GM18951 (cell line): ENCODE measurements around the gene TNFRSF8.

Source experiments
- POLR2A ChIP-seq: IDR thresholded peaks from 4 replicates; pipeline ENCODE4 v1.6.1; 2011; ENCODE audit warnings: mild to moderate bottlenecking; ENCODE audit not compliant: insufficient read length, insufficient read depth; ENCODE audit errors: extremely low read depth
- in situ Hi-C: fragments of 300-500 bp; cut with MboI; formaldehyde crosslinking; loops from one replicate; pipeline ENCODE4 v1.12.0; 2022; ENCODE audit warnings: low sequenced_read_pairs, mixed read lengths, inconsistent platforms; ENCODE audit not compliant: unreplicated experiment

Gene TNFRSF8

DNA sequence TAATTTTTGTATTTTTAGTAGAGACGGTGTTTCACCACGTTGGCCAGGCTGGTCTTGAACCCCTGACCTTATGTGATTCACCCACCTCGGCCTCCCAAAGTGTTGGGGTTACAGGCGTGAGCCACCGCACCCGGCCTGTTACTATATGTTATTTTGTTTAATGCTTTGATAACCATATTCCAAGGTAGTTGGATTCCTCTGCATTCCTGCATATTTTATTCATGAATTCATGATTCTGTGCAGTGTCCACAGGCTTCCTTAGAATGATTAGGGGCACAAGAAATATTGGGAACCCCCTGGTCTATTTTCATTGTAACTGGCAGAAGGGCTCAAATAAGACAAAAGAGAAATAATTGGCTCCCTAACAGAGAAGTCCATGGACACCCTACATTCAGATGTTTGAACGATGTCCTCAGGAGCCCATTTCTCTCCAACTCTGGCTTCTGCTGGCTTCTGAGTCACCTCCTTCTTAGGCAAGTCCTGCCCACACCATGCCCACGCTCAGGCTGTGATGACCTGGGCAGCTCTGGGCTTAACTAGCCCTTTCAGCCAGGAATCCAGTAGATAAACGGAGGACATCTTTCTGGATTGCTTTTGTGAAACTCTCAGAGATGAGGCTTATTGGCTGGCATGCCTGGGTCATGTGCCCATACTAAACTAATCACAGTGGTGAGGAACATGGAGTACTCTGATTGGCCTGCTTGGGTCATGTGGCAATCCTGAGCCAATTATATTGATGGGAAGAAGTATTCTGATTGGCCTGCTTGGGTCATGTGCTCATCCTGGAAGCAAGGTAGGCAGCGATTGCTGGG, 32.6 kb downstream of the TNFRSF8 start:
- TF ChIP-seq POLR2A: no peak
- in situ Hi-C loops: no loop called here

DNA sequence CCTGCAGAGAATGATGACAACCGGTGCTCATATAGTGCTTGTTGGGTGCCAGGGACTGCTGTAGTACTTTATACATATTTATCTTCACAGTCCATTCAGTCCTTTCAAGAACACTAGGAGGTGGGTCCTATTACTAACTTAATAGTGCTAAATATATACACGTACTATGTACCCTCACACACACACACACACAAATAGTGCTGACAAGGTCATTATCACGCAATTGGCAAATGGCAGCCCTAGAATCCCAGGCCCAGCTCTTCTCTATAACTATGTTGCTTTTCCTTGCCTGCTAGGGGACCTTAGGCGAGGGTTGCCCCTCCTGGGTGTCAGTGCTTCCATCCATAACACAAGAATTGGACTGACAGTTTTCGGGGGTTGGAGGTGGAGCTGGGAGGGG, 33.5 kb downstream of the TNFRSF8 start:
- in situ Hi-C loops: no loop called here
- TF ChIP-seq POLR2A: no peak

DNA sequence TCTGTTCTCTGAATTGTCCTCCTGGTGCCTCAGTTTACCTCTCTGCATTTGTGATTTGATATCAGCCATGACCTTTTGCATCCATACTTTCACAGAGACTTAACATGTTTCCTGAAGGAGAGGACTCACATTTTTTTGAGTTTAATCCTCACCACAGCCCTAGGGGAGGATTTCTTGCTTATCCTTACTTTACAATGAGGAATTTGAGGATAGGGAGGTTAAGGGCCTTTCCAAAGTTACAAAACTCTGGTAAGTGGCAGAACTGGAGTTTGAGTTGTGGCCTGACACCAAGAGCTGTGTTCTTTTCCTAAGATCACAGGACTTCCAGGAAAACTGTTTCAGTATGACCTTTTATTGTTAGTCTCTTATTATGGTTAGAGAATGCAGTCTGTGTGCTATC, 34.2 kb downstream of the TNFRSF8 start:
- in situ Hi-C loops: no loop called here
- TF ChIP-seq POLR2A: no peak

DNA sequence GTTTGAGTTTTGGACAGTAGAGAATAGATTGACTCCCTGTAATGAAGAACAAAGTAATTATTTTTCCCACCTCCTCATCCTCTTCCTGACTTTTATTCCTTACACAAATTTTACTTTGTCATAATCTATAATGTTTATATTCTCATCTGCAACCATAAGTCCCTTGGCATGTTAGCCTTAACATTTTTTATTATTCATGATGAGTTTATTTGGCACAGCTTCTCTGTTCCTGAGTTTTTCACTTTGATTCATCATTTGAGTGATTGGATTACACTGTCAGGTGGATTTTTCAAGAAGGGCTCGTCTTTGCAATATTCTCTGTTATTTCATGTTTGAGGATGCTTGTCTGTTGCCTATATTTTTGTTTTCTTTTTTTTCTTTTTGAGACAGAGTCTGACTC, 35.7 kb downstream of the TNFRSF8 start:
- TF ChIP-seq POLR2A: no peak
- in situ Hi-C loops: no loop called here

DNA sequence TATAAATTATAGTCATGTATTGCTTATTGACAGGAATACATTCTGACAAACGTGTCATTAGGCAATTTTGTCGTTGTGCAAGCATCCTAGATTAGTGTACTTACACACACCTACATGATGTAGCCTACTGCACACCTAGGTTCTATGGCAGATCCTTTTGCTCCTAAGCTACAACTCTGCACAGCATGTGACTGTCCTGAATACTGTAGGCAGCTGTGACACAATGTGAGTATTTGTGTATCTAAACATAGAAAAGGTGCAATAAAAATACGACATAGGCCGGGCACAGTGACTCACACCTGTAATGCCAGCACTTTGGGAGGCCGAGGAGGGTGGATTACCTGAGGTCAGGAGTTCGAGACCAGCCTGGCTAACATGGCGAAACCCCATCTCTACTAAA, 36.5 kb downstream of the TNFRSF8 start:
- in situ Hi-C loops: loop anchor here (25.0 kb wide), 1 partner anchor 538 kb away; the partner anchor contains the start of gene AADACL4
- TF ChIP-seq POLR2A: no peak

DNA sequence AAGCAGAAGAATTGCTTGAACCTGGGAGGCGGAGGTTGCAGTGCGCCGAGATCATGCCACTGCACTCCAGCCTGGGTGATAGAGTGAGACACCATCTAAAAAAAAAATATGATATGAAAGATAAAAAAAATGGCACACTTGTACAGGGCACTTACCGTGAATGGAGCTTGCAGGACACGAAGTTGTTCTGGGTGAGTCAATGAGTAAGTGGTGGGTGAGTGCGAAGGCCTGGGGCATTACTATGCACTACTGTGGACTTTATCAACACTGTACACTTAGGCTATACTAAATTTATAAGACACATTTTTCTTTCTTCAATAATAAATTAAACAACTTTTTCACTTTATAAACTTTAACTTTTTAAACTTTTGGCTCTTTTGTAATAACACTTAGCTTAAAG, 37.0 kb downstream of the TNFRSF8 start:
- in situ Hi-C loops: loop anchor here (25.0 kb wide), 1 partner anchor 537 kb away; the partner anchor contains the start of gene AADACL4
- no peak for TF ChIP-seq POLR2A

DNA sequence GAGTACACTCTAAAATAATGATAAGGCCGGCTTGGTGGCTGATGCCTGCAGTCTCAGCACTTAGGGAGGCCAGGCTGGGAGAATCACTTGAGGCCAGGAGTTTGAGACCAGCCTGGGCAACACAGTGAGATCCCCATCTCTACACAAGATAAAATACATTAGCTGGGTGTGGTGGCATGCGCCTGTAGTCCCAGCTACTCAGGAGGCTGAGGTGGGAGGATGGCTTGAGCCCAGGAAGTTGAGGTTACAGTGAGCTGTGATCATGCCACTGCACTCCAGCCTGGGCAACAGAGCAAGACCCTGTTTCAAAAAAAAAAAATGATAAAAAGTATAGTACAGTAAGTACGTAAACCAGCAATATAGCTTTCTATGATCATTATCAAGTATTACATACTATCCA, 38.0 kb downstream of the TNFRSF8 start:
- in situ Hi-C loops: loop anchor here (25.0 kb wide), 1 partner anchor 536 kb away; the partner anchor contains the start of gene AADACL4

DNA sequence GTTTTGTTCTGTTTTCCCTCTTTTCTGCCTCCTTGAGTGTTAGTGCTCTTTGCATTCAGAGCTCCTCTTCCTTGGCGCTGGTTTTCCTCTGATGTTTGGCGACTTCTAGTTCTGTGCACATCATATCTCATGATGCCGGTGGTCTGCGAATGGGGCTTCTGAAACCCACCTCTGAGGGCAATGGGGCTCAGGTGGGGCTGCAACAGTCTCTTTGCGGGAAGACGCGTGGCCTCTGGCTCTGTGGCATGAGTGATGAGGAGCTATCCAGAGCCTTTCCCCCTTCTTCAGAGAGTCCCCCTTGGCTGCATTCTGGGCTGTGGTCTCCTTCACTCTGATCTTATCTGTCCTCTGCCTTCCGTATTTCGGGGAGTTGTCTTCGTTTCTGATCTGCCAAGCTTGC, 39.0 kb downstream of the TNFRSF8 start:
- in situ Hi-C loops: loop anchor here (25.0 kb wide), 1 partner anchor 535 kb away; the partner anchor contains the start of gene AADACL4
- TF ChIP-seq POLR2A: no peak

DNA sequence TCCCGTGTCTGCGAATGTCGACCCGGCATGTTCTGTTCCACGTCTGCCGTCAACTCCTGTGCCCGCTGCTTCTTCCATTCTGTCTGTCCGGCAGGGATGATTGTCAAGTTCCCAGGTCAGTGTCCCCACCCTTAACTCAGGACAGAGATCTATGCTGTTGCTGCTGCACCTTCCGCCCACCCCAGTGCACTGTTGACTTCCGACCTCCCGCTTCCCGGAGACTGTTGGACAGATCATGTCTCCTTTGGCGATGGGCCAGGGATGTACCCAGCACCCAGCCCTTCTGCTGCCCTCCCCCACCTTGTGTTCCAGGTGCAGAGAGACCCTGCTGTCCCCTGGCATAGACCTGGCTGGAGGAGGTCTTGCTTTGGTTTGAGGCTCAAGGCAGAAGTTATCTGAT, 41.3 kb downstream of the TNFRSF8 start:
- in situ Hi-C loops: loop anchor here (25.0 kb wide), 1 partner anchor 533 kb away; the partner anchor contains the start of gene AADACL4
- no peak for TF ChIP-seq POLR2A

DNA sequence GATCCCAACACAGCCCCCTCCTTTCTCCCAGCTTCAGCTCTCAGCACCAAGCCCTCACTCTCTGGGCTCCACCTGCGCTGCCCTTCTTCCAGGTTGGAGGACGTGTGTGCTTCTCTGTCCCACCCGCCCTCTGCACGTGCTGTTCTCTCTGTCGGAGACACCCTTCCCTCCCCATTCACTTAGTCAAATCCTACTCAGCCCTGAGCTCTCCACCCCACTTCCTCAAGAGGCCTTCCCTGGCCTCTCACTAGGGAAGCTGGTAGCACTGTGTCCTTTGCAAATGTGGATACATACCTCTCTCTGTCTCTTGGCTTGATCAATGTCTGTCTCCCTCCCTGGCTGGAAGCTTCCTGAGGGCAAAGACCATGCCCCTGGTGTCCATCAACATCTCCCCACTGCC, 43.0 kb downstream of the TNFRSF8 start:
- TF ChIP-seq POLR2A: no peak
- in situ Hi-C loops: loop anchor here (25.0 kb wide), 1 partner anchor 531 kb away; the partner anchor contains the start of gene AADACL4

DNA sequence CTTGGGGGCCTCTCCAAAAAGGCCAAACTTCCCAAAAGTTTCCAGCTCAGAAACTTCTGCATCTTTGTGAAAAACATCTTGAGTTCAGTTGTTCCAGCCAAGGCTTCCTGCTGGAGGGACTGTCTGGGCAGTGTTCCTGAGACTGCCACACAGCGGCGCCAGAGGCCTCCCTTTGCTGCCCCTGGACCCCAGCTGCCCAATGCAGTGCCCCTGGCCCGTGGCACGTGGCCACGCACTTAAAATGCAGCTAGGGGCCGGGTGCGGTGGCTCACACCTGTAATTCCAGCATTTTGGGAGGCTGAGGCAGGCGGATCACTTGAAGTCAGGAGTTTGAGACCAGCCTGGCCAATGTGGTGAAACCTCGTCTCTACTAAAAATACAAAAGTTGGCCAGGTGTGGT, 43.8 kb downstream of the TNFRSF8 start:
- in situ Hi-C loops: loop anchor here (25.0 kb wide), 1 partner anchor 530 kb away; the partner anchor contains the start of gene AADACL4

DNA sequence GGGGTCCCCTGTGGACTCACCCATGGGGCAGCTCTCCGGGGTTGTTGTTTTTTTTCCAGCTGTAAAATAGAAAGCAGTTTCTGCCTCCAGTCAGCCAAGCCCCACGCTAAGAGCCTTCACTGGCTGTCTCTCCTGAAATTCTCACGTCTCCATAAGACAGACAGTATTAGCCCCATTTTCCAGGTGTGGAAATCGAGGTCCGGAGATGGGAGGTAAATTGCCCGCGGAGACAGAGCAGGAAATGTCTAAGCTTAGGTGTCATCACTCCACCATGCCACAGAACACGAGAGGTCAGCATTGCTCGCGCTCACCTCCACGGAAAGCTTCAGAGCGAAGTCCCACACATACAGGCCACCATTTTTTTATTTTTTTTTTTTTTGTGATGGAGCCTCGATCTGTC, 44.6 kb downstream of the TNFRSF8 start:
- in situ Hi-C loops: loop anchor here (25.0 kb wide), 1 partner anchor 530 kb away; the partner anchor contains the start of gene AADACL4
- TF ChIP-seq POLR2A: no peak

DNA sequence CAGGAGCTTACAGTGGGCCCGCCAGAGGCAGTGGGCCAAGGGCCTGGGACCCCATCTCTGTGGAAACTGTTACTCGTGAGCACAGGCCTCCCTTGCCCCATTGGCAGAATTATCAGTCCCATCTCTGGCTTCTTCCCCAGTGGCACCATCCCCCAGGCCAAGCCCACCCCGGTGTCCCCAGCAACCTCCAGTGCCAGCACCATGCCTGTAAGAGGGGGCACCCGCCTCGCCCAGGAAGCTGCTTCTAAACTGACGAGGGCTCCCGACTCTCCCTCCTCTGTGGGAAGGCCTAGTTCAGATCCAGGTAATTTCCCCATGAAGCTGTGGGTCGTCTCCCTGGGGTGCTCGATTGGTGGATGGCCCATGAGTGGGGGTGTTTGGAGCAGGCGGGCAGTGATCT, 46.8 kb downstream of the TNFRSF8 start:
- in situ Hi-C loops: loop anchor here (25.0 kb wide), 1 partner anchor 527 kb away; the partner anchor contains the start of gene AADACL4
- no peak for TF ChIP-seq POLR2A

DNA sequence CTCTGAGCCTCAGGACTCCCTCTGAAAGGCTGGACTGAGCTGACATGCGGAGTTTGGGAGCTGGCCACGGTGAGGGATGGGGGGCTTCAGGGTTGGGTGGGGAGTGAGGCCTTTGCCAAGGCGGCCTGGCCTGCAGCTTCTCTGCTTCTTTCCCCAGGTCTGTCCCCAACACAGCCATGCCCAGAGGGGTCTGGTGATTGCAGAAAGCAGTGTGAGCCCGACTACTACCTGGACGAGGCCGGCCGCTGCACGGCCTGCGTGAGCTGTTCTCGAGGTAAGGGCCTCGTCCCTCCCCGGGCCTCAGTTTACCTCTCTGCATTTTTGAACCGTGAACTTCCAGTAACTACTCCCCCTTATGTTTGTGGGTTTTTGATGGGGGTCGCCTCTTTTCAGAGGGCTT, 48.6 kb downstream of the TNFRSF8 start:
- in situ Hi-C loops: loop anchor here (25.0 kb wide), 1 partner anchor 526 kb away; the partner anchor contains the start of gene AADACL4
- TF ChIP-seq POLR2A: no peak
